Astrocyte of the spinal cord (primary cell): Measurements from ENCODE around the gene ZNF383.
"Not testable (repeated sequence)": the region's sequence is repeated elsewhere in the genome, so short reads cannot be mapped to it uniquely, and the experiment has no call there.

Source experiments
- DNase-seq: peaks from one replicate; pipeline ENCODE4 v3.0.0; 2011; ENCODE audit warnings: low read depth, low spot score
- H3K4me3 ChIP-seq: 2 replicates; pipeline ENCODE4 v1.5.1; 2011; ENCODE audit warnings: low read depth, mild to moderate bottlenecking, low read length, moderate library complexity
- in situ Hi-C: cut with HindIII; loops from 2 replicates; pipeline ENCODE4 v1.10.0; 2017; ENCODE audit warnings: low sequenced_read_pairs

ZNF383 gene

GRCh38 chr19:37289229-37289628 is 71.2 kb downstream of the ZNF383 start:
- DNase-seq, H3K4me3 ChIP-seq, in situ Hi-C loops: not testable (repeated sequence)

GRCh38 chr19:37292998-37293939 is 75.3 kb downstream of the ZNF383 start:
- in situ Hi-C loops, H3K4me3 ChIP-seq, DNase-seq: not testable (repeated sequence)

- H3K4me3 ChIP-seq, DNase-seq, in situ Hi-C loops: not testable (repeated sequence)
These were observed 76.2 kb downstream of the ZNF383 start for GRCh38 chr19:37294246-37294645.
